Keratinocyte (primary cell): ENCODE measurements around the gene TMPRSS6. TPM values are rescaled to one million over a fixed set of nuclear protein-coding genes. Genes with fewer than 3 reads are reported as not detected.

Experiments
- DNase-seq: peaks from one replicate; pipeline ENCODE4 v3.0.0-alpha.2; 2011; ENCODE audit warnings: low read depth, missing footprints, low spot score
- FAIRE-seq: peaks from 2 replicates; lab custom pipeline; 2011; peaks lifted over from hg19 to GRCh38; lab: Jason Lieb, UNC
- H2AFZ ChIP-seq: 2 replicates; pipeline ENCODE4 v1.6.0; 2012; ENCODE audit warnings: low read length, control low read depth, inconsistent platforms; ENCODE audit not compliant: control insufficient read depth
- H3K27ac ChIP-seq: 2 replicates; pipeline ENCODE4 v1.5.1; 2011; ENCODE audit warnings: low read length; ENCODE audit not compliant: control insufficient read depth, insufficient read depth
- H3K27me3 ChIP-seq: 3 replicates; pipeline ENCODE4 v1.6.0; 2011; ENCODE audit warnings: low read length; ENCODE audit not compliant: control insufficient read depth, insufficient read depth; ENCODE audit errors: extremely low read depth
- H3K36me3 ChIP-seq, 2 experiments: 2 replicates in 1 of 2; 3 replicates in 1 of 2; pipeline ENCODE4 v1.5.1; 2011; ENCODE audit warnings: low read length in 2 of 2, mild to moderate bottlenecking in 1 of 2; ENCODE audit not compliant: control insufficient read depth in 2 of 2, insufficient read depth in 2 of 2; ENCODE audit errors: extremely low read depth in 1 of 2
- H3K4me1 ChIP-seq: 3 replicates; pipeline ENCODE4 v1.5.1; 2011; ENCODE audit warnings: low read length; ENCODE audit not compliant: control insufficient read depth, insufficient read depth; ENCODE audit errors: extremely low read depth
- H3K4me2 ChIP-seq: 3 replicates; pipeline ENCODE4 v1.6.0; 2011; ENCODE audit warnings: low read depth, low read length; ENCODE audit not compliant: control insufficient read depth, insufficient read depth; ENCODE audit errors: extremely low read depth
- H3K4me3 ChIP-seq, 3 experiments: fragments of 200-600 bp in 1 of 3; sonication (generic) in 1 of 3; 2 replicates in 2 of 3; 3 replicates in 1 of 3; pipeline ENCODE4 v1.5.1; 2011 to 2016; ENCODE audit warnings: low read length in 3 of 3, mild to moderate bottlenecking in 3 of 3, control low read depth in 2 of 3, inconsistent platforms in 1 of 3, low read depth in 1 of 3, mixed read lengths in 1 of 3, mixed run types in 1 of 3, moderate library complexity in 1 of 3; ENCODE audit not compliant: control insufficient read depth in 2 of 3, insufficient read depth in 2 of 3; ENCODE audit errors: extremely low read depth in 1 of 3
- H3K79me2 ChIP-seq: 2 replicates; pipeline ENCODE4 v1.6.0; 2012; ENCODE audit warnings: low read length; ENCODE audit not compliant: control insufficient read depth, insufficient read depth
- H3K9ac ChIP-seq: 3 replicates; pipeline ENCODE4 v1.6.0; 2011; ENCODE audit warnings: low read length; ENCODE audit not compliant: control insufficient read depth, insufficient read depth; ENCODE audit errors: extremely low read depth
- H3K9me1 ChIP-seq: 3 replicates; pipeline ENCODE4 v1.6.0; 2011; ENCODE audit warnings: low read length; ENCODE audit not compliant: control insufficient read depth, insufficient read depth; ENCODE audit errors: extremely low read depth
- H3K9me3 ChIP-seq: 2 replicates; pipeline ENCODE4 v1.5.1; 2012; ENCODE audit warnings: low read depth, low read length; ENCODE audit not compliant: control insufficient read depth
- H4K20me1 ChIP-seq: 3 replicates; pipeline ENCODE4 v1.6.0; 2011; ENCODE audit warnings: low read length; ENCODE audit not compliant: control insufficient read depth, insufficient read depth; ENCODE audit errors: extremely low read depth
- EZH2 ChIP-seq: IDR thresholded peaks from one replicate; pipeline ENCODE4 v1.6.1; 2012; ENCODE audit warnings: inconsistent platforms, mild to moderate bottlenecking, low read length, moderate library complexity
- dilution Hi-C: fragments of 300-500 bp; cut with MboI; formaldehyde crosslinking; loops from one replicate; pipeline ENCODE4 v1.7.0; 2020; ENCODE audit warnings: low sequenced_read_pairs; ENCODE audit not compliant: extremely low pct_ligation_motif_present
- polyA plus RNA-seq, 5 experiments: library from polyadenylated mRNA; depleted of rRNA in 3 of 5; stranded (reverse) in 3 of 5; stranded (forward) in 1 of 5; unstranded in 1 of 5; fragments of >200 nt; gene quantifications; 1 replicate in 1 of 5; 2 replicates in 3 of 5; 3 replicates in 1 of 5; pipeline versions ENCODE4 v1.2.1 to v1.2.3, GENCODE V29; 2011 to 2012; ENCODE audit warnings: missing spikeins in 2 of 5, low read depth in 1 of 5, low replicate concordance in 1 of 5
- TF ChIP-seq, protein P1 (sequence below), 3 experiments: IDR thresholded peaks in 1 of 3; conservative IDR thresholded peaks in 1 of 3; optimal IDR thresholded peaks in 1 of 3; 2 replicates in 2 of 3; 3 replicates in 1 of 3; pipeline versions ENCODE3 to v1.5.1; 2011; ENCODE audit warnings: low read length in 3 of 3, mild to moderate bottlenecking in 3 of 3, moderate library complexity in 2 of 3, control low read depth in 1 of 3, inconsistent platforms in 1 of 3; ENCODE audit not compliant: insufficient read depth in 2 of 3; ENCODE audit errors: extremely low read depth in 1 of 3

Gene TMPRSS6
- polyA plus RNA-seq, 1 donor (not counting 4 experiments of a cell fraction or from before 2014, with no cell fraction given): not detected

DNA sequence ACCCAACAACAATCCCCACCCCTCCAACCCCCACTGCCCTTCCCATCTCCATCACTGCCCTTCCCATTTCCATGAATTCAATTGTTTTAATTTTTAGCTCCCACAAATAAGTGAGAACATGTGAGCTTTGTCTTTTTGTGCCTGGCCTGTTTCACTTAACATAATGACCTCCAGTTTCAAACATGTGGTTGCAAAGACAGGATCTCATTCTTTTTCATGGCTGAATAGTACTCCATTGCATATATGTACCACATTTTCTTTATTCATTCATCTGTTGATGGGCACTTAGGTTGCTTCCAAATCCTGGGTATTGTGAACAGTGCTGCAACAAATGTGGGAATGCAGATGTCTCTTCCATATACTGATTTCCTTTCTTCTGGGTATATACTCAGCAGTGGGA is 41.2 kb upstream of the TMPRSS6 start:
- no peak for DNase-seq
- Histone ChIP-seq H3K27ac (no peak overlapping the region), H3K9ac (no peak overlapping the region), H3K9me1 (no peaks in the 10 kb centered on the region), H3K4me1 (peaks cover 8% of the 10 kb centered on the region), H3K9me3 (peaks cover 4% of the 10 kb centered on the region), H4K20me1 (no peaks in the 10 kb centered on the region), H3K4me3 (no peak overlapping the region), H3K27me3 (no peaks in the 10 kb centered on the region), H2AFZ (no peak overlapping the region), H3K36me3 (no peaks in the 10 kb centered on the region), H3K79me2 (no peaks in the 10 kb centered on the region), H3K4me2 (no peak overlapping the region)
- TF ChIP-seq, protein P1, sequence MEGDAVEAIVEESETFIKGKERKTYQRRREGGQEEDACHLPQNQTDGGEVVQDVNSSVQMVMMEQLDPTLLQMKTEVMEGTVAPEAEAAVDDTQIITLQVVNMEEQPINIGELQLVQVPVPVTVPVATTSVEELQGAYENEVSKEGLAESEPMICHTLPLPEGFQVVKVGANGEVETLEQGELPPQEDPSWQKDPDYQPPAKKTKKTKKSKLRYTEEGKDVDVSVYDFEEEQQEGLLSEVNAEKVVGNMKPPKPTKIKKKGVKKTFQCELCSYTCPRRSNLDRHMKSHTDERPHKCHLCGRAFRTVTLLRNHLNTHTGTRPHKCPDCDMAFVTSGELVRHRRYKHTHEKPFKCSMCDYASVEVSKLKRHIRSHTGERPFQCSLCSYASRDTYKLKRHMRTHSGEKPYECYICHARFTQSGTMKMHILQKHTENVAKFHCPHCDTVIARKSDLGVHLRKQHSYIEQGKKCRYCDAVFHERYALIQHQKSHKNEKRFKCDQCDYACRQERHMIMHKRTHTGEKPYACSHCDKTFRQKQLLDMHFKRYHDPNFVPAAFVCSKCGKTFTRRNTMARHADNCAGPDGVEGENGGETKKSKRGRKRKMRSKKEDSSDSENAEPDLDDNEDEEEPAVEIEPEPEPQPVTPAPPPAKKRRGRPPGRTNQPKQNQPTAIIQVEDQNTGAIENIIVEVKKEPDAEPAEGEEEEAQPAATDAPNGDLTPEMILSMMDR (optimal IDR thresholded peaks at IDR 0.05 in 1 of 3, IDR thresholded peaks at IDR 0.05 in 1 of 3, conservative IDR thresholded peaks at IDR 0.05 in 1 of 3; ENCODE audit: extremely low read depth in 1 of 3, insufficient read depth in 2 of 3, low read length in 3 of 3): no peak
- TF ChIP-seq EZH2: no peak
- FAIRE-seq: no peak
- dilution Hi-C loops: no loop called here

DNA sequence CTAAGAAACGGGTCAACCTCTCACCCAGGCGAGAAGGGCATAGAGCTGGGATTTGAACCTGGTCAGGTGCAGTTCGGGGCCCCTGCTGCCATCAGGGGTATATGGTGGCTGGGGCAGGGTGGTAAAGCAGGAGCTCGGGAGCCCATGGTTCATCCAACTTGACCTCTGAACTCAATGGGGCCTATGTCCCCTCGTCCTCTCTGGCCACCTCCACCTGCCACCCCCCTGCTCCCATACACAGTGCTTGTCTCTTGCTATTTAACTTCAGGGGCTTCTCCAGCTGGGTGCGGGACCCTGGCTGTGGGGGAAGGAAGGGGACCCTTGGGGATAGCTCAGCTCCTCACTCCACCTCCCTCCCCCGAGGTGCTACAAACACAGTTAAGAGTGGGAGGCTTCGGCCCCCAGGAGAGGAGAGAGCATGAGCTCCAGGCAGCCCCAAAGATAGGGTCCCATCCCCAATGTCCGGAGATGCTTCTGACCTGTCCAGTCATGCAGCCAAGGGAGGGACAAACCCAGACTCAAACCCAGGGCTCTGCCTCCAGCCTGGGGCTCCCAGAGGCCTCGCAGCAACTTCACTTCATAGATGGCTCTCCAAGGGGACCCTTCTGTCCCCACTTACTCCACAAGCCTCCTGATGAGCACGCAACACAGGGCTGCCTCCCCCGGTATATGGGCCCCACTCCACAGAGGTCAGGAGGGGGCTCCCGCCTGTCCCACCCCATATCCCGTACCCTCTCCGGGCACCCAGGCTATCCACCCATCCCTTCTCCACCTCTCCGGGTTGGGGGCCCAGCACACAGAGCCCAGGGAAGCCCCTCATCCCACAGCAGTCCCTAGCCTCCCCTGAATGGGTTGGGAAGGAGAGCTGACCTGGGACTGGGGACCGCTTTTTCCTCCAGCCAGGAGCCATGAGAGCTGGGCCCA is 39.5 kb upstream of the TMPRSS6 start:
- Histone ChIP-seq H3K9ac (no peak overlapping the region), H3K9me3 (no peaks in the 10 kb centered on the region), H3K4me1 (peaks cover 17% of the 10 kb centered on the region), H3K79me2 (no peaks in the 10 kb centered on the region), H3K4me2 (no peak overlapping the region), H3K9me1 (peaks cover 2% of the 10 kb centered on the region), H3K27ac (no peak overlapping the region), H3K27me3 (no peaks in the 10 kb centered on the region), H3K36me3 (no peaks in the 10 kb centered on the region), H3K4me3 (no peak overlapping the region), H2AFZ (no peak overlapping the region), H4K20me1 (no peaks in the 10 kb centered on the region)
- dilution Hi-C loops: no loop called here
- TF ChIP-seq, protein P1 (optimal IDR thresholded peaks at IDR 0.05 in 1 of 3, IDR thresholded peaks at IDR 0.05 in 1 of 3, conservative IDR thresholded peaks at IDR 0.05 in 1 of 3; ENCODE audit: extremely low read depth in 1 of 3, insufficient read depth in 2 of 3, low read length in 3 of 3): no peak
- TF ChIP-seq EZH2: no peak
- FAIRE-seq (no peak), DNase-seq (no peak)
